GM13976 (cell line): ENCODE data around the gene TMTC2.

Experiments used
- DNase-seq: peaks from one replicate; pipeline ENCODE4 v3.0.0; 2012; ENCODE audit warnings: low spot score
- in situ Hi-C: fragments of 300-500 bp; cut with MboI; formaldehyde crosslinking; loops from one replicate; pipeline ENCODE4 v1.12.0; 2022; ENCODE audit warnings: low sequenced_read_pairs, mixed read lengths, inconsistent platforms; ENCODE audit not compliant: unreplicated experiment
- TF ChIP-seq, protein P1 (sequence below): IDR thresholded peaks from 2 replicates; pipeline ENCODE4 v1.5.1; 2012; ENCODE audit warnings: borderline replicate concordance, mild to moderate bottlenecking; ENCODE audit not compliant: insufficient read depth; ENCODE audit errors: extremely low read depth, missing control alignments, control extremely low read depth

Gene TMTC2

DNA sequence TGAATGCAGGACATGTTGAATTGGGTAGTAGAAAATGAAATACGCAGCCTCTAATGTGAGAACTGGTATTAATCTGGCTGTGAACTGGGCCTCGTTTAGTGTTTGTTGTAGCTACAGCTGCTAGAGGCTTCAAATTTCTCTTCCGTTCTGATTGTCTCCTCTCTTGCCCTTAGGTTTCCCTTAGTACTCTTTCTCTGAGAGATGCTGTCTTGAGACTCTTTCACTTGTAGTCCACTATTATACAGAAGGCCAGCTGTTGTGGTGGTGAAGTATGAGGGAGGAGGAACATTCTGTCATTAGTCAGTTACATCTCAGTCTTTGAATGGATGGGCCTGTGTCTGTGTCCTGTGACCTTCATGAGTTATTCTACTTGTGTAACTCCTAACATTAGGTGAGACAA lies 322.0 kb downstream of the TMTC2 start:
- TF ChIP-seq, protein P1, sequence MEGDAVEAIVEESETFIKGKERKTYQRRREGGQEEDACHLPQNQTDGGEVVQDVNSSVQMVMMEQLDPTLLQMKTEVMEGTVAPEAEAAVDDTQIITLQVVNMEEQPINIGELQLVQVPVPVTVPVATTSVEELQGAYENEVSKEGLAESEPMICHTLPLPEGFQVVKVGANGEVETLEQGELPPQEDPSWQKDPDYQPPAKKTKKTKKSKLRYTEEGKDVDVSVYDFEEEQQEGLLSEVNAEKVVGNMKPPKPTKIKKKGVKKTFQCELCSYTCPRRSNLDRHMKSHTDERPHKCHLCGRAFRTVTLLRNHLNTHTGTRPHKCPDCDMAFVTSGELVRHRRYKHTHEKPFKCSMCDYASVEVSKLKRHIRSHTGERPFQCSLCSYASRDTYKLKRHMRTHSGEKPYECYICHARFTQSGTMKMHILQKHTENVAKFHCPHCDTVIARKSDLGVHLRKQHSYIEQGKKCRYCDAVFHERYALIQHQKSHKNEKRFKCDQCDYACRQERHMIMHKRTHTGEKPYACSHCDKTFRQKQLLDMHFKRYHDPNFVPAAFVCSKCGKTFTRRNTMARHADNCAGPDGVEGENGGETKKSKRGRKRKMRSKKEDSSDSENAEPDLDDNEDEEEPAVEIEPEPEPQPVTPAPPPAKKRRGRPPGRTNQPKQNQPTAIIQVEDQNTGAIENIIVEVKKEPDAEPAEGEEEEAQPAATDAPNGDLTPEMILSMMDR = no peak
- in situ Hi-C loops = loop anchor here (25.0 kb wide), 1 partner anchor 1479 kb away; no protein-coding TSS in a partner anchor
- no peak for DNase-seq

- in situ Hi-C loops = loop anchor here (25.0 kb wide), 1 partner anchor 1477 kb away; no protein-coding TSS in a partner anchor
- DNase-seq = no peak
- TF ChIP-seq, protein P1 = no peak
Observed at GRCh38 chr12:83010169-83010804, 323.6 kb downstream of the TMTC2 start.

DNA sequence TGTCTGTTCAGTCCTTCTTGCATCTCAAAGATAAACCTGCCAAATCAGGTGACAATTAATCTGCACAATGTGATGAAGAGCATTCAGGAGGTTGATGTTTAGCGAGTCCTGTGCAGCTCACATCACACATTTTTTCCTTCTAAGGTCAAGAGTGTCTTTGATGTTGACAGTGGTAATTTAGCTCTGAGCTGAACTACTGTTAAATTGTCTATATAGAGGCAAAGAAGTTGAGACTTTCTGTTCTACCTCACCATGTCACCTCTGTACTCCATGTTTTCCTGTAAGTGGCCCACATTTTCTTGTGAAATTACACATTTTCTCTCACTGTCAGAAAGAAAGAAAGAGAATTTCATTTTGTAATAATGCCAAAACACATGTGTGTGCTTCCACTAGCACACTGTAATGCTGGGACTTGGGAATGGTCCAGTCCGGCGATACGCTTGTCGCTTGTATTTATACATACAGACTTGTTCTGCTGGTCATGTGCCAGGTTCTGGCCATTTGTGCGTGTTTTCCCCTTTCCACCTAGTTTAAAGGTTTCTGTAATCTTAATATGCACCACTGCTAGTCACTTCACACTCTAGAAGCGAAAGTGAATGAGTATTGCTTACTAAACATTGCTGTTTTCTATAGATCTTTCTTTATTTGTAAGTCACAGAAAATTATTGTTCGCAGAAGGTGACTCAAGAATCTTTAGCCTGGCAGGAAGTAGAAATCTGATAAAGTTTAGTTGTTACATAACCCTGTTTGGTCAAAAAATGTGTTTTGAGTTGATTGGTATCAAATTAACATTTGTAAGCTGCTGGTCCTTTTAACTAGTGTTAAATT lies 328.9 kb downstream of the TMTC2 start:
- DNase-seq = no peak
- TF ChIP-seq, protein P1 = no peak
- in situ Hi-C loops = loop anchor here (25.0 kb wide), 1 partner anchor 1472 kb away; no protein-coding TSS in a partner anchor

GRCh38 chr12:83016218-83016835 lies 329.6 kb downstream of the TMTC2 start:
- DNase-seq = no peak
- TF ChIP-seq, protein P1 = no peak
- in situ Hi-C loops = loop anchor here (25.0 kb wide), 1 partner anchor 1471 kb away; no protein-coding TSS in a partner anchor

GRCh38 chr12:83016991-83017390 lies 330.3 kb downstream of the TMTC2 start:
- in situ Hi-C loops = loop anchor here (25.0 kb wide), 1 partner anchor 1470 kb away; no protein-coding TSS in a partner anchor
- DNase-seq = no peak
- TF ChIP-seq, protein P1 = no peak

- TF ChIP-seq, protein P1 = no peak
- in situ Hi-C loops = loop anchor here (25.0 kb wide), 1 partner anchor 1469 kb away; no protein-coding TSS in a partner anchor
- no peak for DNase-seq
Observed at GRCh38 chr12:83018088-83018487, 331.4 kb downstream of the TMTC2 start.
